ENCODE measurements around the gene BNIP3. TPM values are rescaled to one million over a fixed set of nuclear protein-coding genes. Genes with fewer than 3 reads are reported as not detected.

The BNIP3 gene
- total and polyA plus RNA-seq, 2 donors (not counting 3 experiments of a cell fraction or from before 2014, with no cell fraction given), result 51.4 to 53.3 TPM

- Histone ChIP-seq H3K9me1 (replicated peaks; ENCODE audit: control insufficient read depth, extremely low read depth, insufficient read depth, low read length) (no peaks in the 10 kb centered on the region), H3K27me3 (ENCODE audit: control insufficient read depth in 2 of 2, insufficient read depth in 2 of 2, low read length in 2 of 2) (no peaks in the 10 kb centered on the region), H3K4me2 (ENCODE audit: insufficient read depth, low read length) (no peak overlapping the region), H3K36me3 (ENCODE audit: control insufficient read depth in 2 of 2, extremely low read depth in 1 of 2, insufficient read depth in 2 of 2, low read length in 2 of 2) (peaks cover 5 to 18% of the 10 kb centered on the region in 2 experiments), H3K4me3 (replicated peaks in 1 of 3; ENCODE audit: insufficient read depth in 1 of 3, low read depth in 1 of 3, low read length in 3 of 3) (no peak overlapping the region), H2AFZ (ENCODE audit: low read depth, low read length) (no peak overlapping the region), H3K4me1 (ENCODE audit: control insufficient read depth, extremely low read depth, insufficient read depth, low read length) (peaks cover 11% of the 10 kb centered on the region), H4K20me1 (replicated peaks; ENCODE audit: control insufficient read depth, extremely low read depth, insufficient read depth, low read length) (no peaks in the 10 kb centered on the region), H3K27ac (ENCODE audit: insufficient read depth, low read depth, low read length) (no peak overlapping the region), H3K79me2 (ENCODE audit: control insufficient read depth, insufficient read depth, low read length) (peaks cover 66% of the 10 kb centered on the region), H3K9me3 (replicated peaks; ENCODE audit: control insufficient read depth, insufficient read depth, low read length) (no peaks in the 10 kb centered on the region), H3K9ac (replicated peaks; ENCODE audit: extremely low read depth, insufficient read depth, low read length) (no peak overlapping the region)
- ChIA-PET CTCF (interaction anchor here (1.3 to 4.6 kb wide), 2 partner anchors 25 to 50 kb away, joined by 4 to 33 read pairs; no protein-coding TSS in a partner anchor), POLR2A (no interaction called here)
- FAIRE-seq (no peak), DNase-seq (ENCODE audit: low read depth, low spot score) (no peak)
- TF ChIP-seq POLR2A (IDR thresholded peaks at IDR 0.05; ENCODE audit: low read depth, low read length), result no peak
- TF ChIP-seq MAX (IDR thresholded peaks at IDR 0.05; ENCODE audit: insufficient read depth, insufficient read length), result no peak
- no peak for TF ChIP-seq EZH2 (IDR thresholded peaks at IDR 0.05; ENCODE audit: borderline replicate concordance, low read depth, low read length, severe bottlenecking)
- no peak for TF ChIP-seq CTCF (IDR thresholded peaks at IDR 0.05; ENCODE audit: extremely low read depth in 1 of 2, insufficient read depth in 1 of 2, low read depth in 1 of 2, low read length in 2 of 2)
- TF ChIP-seq FOS (IDR thresholded peaks at IDR 0.05; ENCODE audit: borderline replicate concordance, insufficient read depth, low read length), result no peak
- TF ChIP-seq MYC (IDR thresholded peaks at IDR 0.05; ENCODE audit: low read depth, low read length), result no peak
- no peak for TF ChIP-seq POLR2AphosphoS5 (IDR thresholded peaks at IDR 0.05; ENCODE audit: insufficient read depth, low read depth, low read length)
- TF ChIP-seq JUN (IDR thresholded peaks at IDR 0.05; ENCODE audit: borderline replicate concordance, insufficient read depth, insufficient read length, low read depth), result no peak
- no peak for TF ChIP-seq GATA2 (IDR thresholded peaks at IDR 0.05; ENCODE audit: insufficient read depth, insufficient read length, low read depth, low read length)
- no TSS peak for BruUV-seq (replicated peaks)
- dilution Hi-C loops (cut with MboI; ENCODE audit: extremely low pct_ligation_motif_present, low sequenced_read_pairs) (no loop called here), intact Hi-C loops (cut with micrococcal nuclease) (no loop called here)
Observed at GRCh38 chr10:131973160-131973951, 8.4 kb downstream of the BNIP3 start.

All from endothelial cell of umbilical vein (primary cell).